CD4-positive, alpha-beta T cell treated with Interleukin-4 for 4 hours (primary cell): ENCODE data around the gene SPN.
"Not testable (repeated sequence)": the region's sequence is repeated elsewhere in the genome, so short reads cannot be mapped to it uniquely, and the experiment has no call there.

Experiments
- DNase-seq: peaks from one replicate; pipeline ENCODE4 v3.0.0-alpha.2; 2020

The SPN gene

DNA sequence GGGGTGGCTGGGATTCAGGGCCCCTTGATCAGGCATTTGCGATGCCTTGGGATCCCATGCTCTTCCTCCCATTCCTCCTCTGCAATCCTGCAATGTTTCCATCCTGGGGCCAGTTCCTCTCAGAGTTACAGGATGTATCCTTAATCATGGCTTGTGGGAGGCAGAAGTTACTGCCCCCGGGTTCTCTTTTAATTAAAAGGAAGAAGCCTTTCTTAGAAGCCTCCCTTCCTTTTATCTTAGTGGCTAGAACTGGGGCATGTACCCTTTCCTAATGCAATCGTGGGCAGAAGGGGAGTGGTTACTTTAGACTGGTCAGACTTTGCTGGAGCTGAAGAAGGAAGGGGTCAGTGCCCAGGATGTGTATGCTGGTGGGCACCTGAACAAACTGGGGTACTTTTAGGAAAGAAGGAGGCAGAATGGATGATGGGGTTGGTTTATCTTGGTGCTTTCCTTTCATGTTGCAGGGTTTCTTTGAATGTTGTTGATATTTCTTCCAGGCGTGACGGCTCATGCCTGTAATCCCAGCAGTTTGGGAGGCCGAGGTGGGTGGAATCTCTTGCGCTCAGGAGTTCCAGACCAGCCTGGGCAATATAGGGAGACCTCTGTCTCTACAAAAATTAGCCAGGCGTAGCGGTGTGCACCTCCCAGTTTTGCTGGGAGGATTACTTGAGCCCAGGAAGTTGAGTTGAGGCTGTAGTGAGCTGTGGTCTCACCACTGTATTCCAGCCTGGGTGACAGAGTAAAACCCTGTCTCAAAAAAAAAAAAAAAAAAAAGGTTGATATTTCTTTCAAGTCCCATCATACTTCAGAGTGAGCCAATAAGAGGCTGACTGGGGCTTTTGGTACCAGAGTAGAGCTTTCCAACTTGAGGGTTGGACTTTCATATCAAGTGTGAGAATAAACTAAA, 13.2 kb upstream of the SPN start:
- no peak for DNase-seq

DNA sequence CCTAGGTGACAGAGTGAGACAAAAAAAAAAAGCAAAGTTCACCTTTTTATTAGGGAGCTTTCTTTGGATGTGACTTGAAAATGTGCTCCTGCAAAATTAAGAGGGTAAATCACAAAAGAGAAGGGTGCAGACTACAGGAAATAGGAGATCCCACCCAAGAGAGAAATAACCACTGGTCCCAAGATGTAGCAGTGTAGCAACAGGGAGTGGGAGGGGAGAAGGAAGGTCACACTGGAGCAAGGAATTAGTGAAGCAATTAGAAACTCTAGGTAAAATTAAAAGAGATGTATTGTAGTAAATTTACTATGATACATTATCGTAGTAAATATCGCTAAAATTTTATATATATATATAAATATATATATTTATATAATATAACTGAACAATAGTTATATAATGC, 12.3 kb upstream of the SPN start:
- DNase-seq: no peak

DNA sequence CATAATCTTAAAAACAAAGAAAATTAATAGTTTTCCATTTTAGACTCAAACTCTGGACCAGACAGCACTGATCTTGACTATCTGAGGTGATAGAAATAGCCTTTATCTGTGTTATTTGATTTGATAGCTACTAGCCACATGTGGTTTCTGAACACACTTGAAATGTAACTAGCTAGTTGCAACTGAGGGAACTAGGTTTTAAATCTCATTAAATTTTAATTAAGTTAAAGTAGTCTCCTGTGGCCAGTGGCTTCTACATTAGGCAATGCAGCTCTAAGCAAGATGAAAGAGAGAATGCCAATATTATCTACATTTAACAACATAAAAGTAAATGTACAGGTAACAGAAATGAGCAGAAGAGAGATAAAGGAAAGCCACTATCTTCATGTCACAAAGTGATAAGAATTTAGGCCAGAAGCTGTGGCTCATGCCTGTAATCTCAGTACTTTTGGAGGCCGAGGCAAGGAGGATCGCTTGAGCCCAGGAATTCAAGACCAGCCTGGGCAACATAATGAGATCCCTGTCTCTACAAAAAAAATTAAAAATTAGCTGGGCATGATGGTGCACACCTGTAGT, 11.2 kb upstream of the SPN start:
- no peak for DNase-seq

DNA sequence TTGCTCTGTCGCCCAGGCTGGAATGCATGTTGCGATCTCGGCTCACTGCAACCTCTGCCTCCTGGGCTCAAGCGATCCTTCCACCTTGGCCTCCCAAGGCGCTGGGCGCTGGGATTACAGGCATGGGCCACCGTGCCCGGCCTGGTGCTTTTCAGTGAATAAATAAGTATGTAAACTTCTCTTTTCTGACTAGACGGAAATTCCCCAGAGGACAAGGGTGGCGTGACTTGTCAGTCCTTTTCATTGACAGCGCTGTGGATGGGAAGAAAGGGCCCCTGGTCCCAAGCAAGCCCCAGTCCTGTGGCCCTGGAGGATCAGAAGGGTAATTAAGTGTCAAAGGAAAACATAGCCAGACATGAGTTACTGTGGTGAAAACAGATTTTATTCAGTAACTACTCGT, 9.6 kb upstream of the SPN start:
- DNase-seq: no peak

DNA sequence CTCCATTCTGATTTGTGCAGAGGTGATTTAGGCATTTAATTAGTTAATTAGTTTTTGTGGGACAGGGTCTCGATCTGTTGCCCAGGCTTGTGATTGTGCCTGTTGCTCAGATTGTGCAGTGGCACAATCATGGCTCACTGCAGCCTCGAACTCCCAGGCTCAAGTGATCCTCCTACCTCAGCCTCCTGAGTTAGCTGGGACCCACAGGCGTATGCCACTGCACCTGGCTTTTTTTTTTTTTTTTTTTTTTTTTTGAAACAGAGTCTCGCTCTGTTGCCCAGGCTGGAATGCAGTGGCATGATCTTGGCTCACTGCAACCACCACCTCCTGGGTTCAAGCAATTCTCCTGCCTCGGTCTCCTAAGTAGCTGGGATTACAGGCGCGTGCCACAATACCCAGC, 9.2 kb upstream of the SPN start:
- DNase-seq: not testable (repeated sequence)

DNA sequence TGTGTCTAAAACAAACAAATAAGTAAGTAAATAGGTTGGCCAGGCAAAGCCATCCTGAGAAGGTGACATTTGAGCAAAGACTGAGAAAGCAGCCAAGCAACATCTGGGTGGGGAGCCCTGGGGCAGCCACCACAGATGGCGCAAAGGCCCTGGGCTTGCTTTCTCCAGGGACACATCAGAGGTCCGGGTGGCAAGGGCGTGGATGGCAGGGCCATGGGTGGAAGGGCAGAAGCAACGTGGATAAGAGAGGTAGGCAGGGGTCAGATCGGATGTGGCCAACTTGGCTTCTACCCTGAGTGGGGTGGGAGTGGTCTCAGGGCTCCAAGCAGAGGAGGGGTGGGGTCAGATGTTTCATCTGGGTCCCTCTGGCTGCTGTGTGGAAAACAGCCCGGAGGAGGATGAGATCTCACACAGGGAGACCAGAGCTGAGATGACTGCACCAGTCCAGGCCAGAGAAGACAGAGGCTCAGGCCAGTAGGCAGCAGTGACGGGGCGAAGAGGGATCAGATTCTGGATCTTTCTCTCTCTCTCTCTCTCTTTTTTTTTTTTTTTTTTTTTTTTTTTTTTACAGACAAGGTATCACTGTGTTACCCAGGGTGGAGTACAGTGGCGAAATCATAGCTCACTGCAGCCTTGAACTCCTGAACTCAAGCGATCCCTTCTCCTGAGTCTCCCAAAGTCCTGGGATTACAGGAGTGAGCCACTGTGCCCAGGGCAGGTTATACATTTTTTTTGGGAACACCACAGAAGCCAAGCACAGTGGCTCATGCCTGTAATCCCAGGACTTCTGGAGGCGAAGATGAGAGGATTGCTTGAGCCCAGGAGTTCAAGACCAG, 6.1 kb upstream of the SPN start:
- DNase-seq: no peak

DNA sequence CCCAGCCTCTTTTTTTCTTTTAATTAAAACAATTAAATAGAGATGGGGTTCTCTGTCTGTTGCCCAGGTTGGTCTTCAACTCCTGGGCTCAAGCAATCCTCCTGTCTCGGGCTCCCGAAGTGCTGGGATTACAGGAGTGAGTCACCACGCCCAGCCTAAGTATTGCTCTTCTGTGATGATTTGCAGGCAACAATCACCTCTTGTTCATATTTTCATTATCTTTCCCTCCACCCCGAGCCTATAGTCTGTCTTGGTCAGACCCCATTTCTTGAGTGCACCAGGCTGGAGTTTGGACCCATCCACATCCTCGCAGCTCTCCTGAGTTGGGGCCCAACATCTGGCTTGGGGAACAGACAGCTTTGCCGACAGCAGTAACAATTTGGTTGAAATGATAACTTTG, 4.3 kb upstream of the SPN start:
- no peak for DNase-seq

DNA sequence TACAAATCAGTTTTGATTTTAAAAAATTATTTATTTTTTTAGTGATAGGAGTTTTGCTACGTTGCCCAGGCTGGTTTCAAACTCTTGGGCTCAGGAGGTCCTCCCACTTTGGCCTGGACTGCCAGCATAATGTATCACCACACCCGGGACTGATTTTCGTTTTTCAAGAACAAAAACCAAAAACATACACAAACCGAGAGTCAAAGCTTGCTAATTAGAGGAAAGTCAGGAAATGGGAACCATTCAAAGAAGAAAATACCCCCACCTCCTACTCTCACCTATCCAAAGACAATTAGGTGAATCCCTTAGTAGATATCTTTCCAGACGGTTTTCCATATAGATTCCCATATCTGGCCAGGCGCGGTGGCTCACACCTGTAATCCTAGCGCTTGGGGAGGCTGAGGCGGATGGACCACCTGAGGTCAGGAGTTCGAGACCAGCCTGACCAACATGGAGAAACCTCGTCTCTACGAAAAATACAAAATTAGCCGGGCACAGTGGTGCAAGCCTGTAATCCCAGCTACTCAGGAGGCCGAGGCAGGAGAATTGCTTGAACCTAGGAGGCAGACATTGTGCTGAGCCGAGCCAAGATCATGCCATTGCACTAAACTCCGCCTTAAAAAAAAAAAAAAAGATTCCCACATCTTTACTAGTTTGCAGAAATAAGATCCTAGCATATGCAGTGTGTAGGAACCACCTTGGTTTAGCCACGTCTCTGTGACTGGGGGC, 883 bp upstream of the SPN start:
- DNase-seq: no peak

DNA sequence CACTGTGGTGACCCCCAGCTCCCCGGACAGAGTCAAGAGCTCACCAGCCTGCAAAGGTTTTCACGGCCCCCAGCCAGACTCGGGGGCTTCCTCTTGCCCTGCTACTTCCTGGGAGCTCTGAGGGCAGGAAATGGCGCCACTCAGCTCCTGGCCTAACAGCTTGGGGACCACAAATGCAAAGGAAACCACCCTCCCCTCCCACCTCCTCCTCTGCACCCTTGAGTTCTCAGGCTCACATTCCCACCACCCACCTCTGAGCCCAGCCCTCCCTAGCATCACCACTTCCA, 375 bp upstream of the SPN start:
- DNase-seq: peak; percentile 37

DNA sequence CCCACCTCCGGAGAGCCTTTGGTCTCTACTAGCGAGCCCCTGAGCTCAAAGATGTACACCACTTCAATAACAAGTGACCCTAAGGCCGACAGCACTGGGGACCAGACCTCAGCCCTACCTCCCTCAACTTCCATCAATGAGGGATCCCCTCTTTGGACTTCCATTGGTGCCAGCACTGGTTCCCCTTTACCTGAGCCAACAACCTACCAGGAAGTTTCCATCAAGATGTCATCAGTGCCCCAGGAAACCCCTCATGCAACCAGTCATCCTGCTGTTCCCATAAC, 702 bp downstream of the SPN start:
- DNase-seq: no peak

DNA sequence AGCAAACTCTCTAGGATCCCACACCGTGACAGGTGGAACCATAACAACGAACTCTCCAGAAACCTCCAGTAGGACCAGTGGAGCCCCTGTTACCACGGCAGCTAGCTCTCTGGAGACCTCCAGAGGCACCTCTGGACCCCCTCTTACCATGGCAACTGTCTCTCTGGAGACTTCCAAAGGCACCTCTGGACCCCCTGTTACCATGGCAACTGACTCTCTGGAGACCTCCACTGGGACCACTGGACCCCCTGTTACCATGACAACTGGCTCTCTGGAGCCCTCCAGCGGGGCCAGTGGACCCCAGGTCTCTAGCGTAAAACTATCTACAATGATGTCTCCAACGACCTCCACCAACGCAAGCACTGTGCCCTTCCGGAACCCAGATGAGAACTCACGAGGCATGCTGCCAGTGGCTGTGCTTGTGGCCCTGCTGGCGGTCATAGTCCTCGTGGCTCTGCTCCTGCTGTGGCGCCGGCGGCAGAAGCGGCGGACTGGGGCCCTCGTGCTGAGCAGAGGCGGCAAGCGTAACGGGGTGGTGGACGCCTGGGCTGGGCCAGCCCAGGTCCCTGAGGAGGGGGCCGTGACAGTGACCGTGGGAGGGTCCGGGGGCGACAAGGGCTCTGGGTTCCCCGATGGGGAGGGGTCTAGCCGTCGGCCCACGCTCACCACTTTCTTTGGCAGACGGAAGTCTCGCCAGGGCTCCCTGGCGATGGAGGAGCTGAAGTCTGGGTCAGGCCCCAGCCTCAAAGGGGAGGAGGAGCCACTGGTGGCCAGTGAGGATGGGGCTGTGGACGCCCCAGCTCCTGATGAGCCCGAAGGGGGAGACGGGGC, 1.3 kb downstream of the SPN start:
- DNase-seq: peak; percentile 42

DNA sequence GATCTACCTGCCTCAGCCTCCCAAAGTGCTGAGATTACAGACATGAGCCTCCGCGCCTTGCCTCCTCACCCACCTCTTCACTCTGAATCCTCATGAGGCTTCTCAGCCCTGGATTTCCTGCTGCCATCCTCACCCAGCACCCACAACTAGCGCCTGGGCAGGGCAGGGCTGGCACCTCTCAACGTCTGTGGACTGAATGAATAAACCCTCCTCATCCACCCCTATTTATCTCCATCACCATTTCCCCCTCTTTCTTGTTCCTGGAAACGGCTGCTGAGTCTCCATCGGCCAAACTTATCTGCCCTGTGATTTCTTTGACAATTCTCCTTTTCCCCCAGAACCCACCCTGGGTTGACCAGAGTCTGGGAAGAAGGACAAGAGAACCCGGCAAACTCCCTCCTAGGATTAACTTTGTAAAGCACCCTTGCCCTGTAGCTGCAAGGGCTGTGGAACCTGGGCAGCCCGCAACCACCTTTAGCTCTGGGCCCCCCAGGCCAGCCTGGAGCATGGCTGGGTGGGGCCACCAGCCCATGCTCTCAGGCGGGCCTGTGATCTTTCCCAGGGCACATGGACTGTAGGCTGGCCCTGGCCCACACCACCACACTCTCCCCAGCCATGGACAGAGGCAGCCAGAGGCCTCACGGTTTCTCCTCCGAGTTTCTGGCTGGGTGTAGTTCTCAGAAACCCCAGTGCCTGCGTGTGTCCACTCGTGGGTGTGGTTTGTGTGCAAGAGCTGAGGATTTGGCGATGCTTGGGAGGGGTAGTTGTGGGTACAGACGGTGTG, 2.4 kb downstream of the SPN start:
- peak; percentile 44 for DNase-seq

DNA sequence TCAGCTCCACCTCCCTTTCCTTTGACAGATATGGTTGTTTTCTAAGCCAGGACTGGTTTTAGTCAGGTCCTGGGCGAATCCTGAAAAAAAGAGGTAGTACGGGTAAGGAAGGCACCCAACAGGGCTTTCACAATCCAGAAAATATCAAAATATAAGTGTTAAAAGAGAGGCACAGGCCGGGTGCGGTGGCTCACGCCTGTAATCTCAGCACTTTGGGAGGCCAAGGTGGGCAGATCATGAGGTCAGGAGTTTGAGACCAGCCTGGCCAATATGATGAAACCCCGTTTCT, 4.2 kb downstream of the SPN start:
- not testable (repeated sequence) for DNase-seq

DNA sequence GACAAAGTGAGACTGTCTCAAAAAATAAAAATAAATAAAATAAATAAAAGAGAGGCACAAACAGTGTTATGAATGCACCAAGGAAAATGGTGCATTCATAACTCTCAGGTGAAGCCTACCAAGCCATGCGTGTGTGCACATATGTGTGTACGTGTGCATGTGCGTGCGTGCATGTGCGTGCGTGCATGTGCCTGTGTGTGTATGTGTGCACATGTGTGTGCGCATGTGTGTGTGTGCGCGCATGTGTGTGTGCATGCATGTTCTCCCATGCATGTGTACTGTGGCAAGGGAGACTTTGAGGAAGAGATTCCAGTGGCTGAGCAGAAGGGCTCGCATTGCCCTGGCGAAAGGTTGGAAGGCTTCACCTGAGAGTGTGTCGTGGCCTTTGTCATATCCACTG, 4.7 kb downstream of the SPN start:
- DNase-seq: no peak

DNA sequence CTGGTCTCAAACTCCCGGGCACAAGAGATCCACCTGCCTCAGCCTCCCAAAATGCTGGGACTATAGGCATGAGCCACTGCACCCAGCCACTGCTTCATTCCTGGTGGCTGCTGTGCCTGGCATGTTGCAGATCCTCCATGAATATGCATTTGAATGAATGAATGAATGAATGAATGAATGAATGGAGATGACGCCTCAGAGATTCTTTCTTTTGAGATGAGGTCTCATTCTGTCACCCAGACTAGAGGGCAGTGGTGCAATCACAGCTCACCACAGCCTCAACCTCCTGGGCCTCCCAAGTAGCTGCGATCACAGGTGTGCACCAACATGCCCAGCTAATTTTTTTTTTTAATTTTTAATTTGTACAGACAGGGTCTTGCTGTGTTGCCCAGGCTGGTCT, 5.2 kb downstream of the SPN start:
- no peak for DNase-seq

DNA sequence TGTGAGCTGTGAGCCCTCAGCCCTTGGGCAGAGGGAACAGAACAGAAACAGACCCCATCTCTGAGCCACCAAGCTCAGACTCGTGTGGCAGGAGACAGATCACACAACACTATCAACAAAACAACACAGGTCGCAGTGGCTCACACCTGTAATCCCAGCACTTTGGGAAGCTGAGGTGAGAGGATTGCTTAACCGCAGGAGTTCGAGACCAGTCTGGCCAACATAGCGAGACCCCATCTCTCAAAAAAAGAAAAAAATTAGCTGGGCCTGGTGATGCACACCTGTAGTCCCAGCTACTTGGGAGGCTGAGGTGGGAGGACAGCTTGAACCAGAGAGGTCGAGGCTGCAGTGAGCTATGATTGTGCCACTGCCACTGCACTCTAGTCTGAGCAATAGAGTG, 10.5 kb downstream of the SPN start:
- no peak for DNase-seq

DNA sequence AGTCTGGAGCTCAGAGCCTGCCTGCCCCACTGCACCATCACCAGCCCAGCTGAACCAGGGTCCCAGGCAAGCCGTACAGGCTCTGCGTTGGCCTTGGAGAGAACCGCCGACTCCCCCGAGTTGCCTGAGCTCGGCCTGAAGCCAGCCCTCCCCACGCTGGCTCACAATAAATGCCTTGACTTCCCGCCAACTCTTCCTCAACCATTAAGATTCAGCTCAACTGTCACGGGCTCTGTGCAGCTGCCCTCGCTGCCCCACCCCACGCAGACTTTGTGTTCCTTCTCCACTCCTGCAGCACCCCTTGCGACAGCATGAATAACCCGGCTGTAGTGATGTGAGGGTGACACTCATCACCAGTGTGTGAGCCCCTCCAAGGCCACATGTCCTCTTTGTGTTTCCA, 11.1 kb downstream of the SPN start:
- no peak for DNase-seq

DNA sequence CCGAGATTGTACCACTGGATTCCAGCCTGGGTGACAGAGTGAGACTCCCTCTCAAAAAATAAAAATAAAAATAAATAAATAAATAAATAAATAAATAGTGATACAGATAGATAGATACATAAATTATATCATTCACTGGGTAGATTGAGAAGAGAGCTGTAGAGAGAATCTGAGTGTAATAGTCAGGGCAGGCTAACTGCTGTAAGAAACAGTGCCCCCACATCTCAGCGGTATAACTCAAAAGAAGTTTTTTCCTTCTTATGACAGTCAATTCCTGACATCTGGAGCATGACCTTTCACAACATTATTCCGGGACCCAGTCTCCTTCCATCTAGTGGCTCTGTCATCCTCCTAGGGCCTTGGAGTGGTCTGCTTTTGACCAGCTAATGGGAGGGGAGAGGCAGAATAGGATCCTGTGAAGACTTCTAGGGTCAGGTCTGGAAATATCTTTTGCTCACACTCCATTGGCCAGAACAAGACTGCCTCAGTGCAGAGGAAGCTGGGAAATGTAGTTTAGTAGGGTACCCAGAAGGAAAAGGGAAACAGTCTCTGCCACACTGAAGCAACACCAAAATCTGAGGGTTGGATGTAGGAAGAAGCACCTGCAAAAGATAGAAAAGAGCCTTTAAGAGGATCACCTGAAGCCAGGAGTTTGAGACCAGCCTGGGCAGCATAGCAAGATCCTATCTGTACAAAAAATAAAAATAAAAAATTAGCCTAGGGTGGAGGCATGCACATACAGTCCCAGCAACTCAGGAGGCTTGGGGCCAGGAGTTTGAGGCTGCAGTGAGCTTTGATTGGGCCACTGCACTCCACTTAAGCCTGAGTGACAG, 13.0 kb downstream of the SPN start:
- peak; percentile 35 for DNase-seq

DNA sequence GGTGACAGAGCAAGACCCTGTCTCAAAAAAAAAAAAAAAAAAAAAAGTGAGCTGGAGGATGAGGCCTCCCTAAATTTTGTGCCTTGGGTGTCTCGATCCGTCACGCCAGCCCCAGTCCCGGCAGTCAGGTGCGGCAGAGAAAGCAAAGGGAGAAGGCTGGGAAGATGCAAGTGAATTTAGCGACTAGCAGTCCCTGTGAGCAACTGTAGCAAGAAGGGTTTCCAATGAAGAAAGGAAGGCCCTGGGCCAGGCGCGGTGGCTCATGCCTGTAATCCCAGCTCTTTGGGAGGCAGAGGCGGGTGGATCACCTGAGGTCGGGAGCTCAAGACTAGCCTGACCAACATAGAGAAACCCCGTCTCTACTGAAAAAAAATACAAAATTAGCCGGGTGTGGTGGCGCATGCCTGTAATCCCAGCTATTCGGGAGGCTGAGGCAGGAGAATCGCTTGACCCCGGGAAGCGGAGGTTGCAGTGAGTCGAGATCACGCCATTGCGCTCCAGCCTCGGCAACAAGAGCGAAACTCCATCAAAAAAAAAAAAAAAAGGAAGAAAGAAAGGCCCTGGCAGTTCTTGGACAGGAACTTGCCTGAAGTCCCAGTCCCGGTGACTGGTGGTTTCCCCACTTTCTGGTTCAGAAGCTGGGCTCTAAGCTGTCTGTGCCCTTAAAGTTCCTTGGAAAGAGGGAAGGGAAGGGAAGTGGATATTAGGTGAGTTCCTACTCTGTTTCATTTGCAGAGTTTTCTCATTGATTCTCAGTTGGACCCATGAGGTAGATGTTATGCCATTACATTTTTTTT, 14.1 kb downstream of the SPN start:
- no peak for DNase-seq

DNA sequence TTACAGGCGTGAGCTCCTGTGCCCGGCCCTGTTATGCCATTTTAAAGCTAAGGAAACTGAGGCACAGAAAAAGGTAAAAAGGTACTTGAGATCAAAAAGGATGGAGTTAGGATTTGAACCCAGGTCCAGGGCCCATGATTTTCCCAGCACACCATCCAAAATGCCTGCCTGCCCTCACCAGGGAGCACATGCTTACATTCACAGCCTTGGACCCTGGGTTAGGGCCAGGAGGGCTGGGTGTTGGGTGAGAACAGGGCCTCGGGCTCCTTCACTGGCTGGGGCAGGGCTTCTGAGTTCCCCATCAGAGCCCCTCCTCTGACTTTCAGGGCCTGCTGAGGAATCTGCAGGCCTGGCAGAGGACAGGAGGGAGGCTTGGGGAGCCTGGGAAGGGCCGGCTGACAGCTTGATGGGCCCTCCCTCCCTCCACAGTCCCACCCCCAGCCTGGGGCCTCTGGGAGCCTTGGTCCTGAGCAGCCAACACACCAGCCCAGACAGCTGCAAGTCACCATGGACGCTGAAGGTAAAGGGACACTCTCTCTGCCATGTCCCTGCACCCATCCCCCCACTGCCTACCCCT, 15.7 kb downstream of the SPN start, which contains the start of gene QPRT:
Gene QPRT, plus strand, starts transcription at position 490 of the 577 bp plus-strand sequence. Its CDS starts 18 bp downstream, at position 508.
- no peak for DNase-seq
